HG03571 (cell line): ENCODE results near the gene SMYD2.

ENCODE experiments used
- ATAC-seq: cut with Tn5 transposase; IDR thresholded peaks from one replicate; pipeline ENCODE4 v1.9.1; 2021; ENCODE audit not compliant: unreplicated experiment

The SMYD2 gene

DNA sequence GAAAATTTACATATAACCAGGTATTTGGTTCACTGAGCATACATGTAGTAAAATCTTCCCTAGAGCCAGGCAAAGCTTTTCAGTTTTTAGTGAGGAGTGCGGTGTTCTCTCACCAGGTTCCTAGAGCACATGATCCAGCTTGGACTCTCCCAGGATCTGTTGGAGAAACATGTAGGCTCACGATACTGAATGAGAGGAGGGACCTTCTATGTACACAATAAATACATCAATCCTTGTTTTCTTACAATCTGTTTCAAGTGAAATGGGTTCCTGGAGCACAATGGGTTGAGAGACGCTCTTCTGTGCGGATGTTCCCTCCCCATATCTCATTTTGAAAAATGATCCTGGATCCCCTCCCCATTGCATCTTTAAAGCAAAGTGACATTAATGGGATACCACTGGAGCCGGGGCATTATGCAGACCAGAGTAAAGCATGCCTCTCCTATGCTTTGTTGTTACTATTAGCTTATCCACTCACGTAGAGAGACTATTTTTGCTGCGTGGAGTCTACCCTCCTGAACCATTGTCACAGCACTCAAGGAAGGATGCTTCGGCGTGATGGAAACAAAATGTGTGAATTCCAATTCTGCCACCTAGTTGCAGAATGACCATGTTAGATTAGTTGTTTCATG lies 19.3 kb downstream of the SMYD2 start:
- no peak for ATAC-seq

DNA sequence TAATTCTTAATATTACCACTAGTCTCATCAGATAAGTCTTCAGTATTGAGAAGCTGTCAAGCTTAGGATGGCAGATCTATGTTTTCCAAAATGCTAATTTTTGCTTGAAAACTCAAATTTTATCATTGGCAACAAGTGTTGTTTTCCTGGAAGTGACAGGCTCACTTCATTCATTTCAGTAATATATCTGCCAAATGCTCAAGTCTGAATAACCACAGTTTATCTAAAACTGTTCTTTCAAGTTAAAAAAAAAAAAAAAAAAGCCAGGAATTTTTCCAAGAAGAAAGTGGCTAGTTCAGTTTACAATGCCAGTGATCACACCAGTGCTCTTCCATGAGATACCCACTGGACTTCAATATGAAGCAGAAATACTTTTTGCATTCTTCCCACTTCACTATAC lies 20.6 kb downstream of the SMYD2 start:
- no peak for ATAC-seq

DNA sequence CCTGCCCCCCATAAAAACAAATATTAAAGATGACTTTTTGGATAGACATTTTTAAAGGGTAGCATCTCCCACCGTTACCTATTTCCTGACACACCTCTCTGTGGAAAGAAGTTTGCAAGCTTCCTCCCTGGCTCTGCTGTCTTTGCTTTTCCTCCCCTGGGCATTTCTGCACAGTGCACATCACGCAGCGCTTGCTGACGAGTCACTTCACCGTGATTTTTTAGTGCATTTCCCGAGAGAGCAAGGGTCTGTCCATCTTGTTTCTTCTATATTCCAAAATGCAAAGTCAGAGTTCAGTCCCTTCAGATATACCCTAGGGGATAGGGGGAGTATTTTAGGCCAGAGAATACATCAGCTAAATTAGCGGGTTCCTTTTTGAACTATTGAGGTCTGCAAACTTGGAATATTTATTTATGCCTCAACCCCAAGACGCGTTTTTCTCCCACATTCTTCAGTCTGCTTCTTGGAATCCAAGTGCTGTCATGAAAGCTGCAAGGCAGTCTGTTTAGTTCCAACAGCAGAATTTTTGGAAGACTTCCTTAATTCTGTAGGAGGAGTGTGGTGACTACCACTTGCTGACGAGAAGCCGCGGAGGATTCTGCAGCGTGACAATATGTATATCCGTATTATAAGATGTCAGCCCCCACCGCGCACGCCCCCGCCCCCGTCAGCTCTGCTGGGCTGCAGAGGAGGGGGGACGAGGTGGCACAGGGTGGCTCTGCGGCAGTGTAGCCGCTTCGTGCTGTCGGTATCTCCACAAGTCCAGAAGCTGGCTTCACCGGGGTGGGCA lies 22.4 kb downstream of the SMYD2 start:
- no peak for ATAC-seq

DNA sequence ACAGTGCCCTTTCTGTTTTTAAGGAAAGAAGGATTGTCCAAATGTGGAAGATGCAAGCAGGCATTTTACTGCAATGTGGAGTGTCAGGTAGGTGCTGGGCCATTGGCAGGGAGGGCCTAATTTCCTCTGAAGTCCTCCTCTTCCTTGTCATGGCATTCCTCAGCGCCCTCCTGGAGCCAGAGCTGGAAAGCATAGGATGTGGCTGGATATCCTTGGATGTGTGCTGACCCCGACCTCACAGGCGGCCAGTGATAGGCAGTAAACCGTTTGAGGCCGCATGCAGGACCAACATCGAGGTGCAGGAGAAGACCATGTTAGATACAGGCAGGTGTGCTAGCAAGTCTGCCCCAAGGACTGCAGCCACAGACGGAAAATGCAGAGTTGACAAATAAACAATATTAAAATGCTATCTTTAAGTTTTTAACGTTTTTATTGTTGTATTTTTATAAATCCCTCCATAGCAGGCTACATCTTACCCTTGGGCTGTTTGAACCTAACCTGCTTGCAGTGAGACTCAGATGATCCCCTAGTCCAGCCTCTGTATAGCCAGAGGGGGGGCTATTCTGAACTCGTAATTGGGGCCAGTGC lies 24.3 kb downstream of the SMYD2 start:
- ATAC-seq = no peak

DNA sequence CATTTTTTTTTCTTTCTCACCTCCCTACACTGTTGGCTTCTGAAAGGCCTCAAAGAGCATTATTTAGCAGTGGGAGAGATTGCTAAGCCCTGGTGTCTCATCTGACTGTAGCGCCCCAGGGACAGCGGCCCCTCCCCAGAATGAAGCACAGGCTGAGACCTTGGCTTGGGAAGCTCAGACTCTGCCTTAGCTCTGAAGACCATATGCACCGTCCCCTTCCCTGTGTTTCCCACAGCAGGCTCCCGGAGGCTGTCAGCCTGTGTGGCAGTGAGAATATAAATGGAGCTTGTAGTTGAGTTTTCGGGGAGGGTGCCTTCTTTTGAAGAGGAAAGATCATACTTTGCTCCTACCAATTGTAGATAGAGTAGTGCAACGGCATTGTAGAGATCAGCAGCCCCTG lies 25.3 kb downstream of the SMYD2 start:
- no peak for ATAC-seq

DNA sequence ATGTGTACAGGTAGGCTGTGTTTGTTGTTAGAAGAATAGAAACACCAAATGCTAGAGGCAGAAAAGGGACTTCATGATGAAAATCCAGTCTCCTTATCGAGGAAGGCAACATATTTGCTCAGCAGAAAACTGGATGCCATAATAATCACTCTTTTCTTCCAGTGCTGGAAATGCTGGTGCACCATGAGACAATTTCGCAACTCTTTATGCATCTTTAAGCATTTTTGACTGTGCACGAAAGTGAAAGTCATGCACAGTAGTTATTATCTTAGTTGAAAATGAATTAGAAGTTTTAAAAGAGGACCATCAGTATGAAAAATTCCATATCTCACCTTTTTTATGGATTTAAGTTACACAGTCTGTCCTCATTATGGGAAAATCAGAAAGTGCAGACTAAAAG lies 29.1 kb downstream of the SMYD2 start:
- peak; percentile 55 for ATAC-seq

DNA sequence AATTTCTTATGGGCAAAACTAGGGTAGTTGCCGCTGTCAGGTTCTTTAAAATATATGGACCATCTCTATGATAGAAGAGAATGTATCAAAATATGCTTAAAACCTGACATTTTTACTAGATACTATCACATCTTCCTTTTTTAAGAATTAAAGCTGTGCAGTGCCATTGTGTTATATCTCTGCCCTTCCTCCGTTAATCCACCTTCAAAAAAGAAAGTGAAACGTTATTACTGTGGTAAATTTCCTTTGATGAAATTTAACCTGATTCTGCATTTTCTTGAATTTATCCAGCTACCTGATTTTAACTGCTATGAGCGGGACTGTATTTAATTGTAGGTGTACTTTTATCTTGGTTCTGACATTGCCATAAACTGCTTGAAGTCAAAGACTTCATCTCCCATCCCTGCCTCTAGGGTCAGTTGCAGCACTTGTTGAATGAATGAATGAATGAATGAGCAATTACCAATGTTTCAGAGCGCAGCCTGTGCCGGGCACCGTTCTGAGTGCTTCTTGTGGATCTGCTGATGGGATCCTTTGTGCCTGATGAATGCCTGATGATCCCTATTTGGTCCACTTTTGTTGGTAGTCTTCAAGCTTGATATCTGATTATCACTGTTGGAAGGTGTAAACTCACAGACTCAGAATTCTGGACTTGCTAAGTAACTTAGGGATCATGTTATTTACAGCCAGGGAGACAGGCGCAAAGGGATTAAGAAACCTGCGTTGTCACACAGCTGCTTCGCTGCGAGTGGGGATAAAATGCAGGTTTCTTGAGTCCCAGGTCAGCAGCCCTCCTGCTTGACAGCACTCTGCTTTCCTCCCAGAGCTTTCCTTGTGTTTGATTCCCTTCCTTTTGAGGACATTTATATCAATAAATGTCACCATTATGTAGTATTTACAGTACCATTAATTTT lies 30.1 kb downstream of the SMYD2 start:
- no peak for ATAC-seq

DNA sequence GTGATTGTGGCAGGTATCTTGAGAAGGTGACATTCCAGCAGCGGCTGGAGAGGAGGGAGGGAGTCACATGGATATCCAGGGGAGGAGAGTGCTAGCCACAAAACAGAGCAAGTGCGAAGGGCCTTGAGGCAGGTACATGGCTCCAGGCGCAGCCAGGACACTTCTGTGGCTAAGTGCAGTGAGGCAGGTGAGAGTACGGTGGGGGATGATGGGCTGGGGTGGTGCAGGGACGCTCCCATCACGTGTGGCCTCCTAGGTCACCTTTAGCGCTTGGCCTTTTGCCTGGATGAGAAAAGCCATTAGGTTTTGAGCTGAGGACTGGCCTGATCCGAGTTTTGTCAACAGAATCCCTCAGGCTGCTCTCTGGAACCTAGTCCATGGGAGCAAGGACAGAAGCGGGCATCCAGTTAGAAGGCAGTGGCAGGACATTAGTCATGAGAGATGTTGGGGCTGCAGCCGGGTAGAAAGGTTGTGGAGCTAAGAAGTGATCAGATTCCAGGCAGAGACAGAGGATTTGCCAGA lies 31.6 kb downstream of the SMYD2 start:
- no peak for ATAC-seq

DNA sequence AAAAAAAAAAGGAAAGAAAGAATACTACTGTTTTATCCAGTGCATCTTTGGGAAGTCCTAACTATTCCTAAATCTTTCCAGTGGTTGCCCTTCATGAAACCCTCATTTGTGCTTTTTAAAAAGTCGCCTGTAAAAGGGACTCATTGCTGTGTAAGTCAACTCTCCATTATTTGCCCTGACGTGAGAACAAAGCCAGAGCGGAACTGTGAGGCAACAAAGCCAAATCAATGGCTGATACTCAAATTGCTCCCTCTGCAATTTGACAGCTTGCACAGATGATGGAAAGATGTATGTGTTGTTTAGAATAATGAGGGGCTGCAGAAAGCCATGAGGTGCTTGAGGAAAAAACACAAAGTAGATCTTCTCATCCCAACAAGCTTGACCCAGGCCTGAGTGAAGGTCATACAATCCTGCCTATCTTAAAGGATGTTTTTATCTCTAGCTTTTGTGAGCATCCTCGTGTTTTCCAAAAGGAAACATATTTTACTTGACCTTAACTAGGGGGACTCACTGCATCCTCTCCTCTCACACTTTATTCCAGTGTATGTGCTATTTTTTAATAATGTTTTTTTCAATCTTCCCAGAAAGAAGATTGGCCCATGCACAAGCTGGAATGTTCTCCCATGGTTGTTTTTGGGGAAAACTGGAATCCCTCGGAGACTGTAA lies 33.4 kb downstream of the SMYD2 start:
- ATAC-seq = no peak

DNA sequence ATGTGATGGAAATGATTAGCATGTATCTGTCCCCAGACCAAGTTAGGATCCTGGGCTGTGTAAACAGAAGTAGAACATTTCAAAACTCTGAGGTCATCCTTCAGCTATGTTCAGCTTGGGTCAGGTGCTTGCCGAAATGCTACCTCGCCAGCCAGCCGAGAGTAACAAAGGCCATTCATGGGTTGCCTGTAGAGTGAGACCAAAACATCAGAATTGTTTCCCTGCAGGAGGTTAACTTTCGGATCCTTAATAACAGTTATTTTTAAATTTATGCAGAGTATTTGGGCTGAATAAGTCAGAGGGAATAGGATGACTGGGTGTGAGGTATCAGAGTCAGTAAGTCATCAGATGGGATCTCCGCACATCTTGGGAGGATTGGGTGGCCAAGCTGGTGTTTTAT lies 35.6 kb downstream of the SMYD2 start:
- no peak for ATAC-seq

DNA sequence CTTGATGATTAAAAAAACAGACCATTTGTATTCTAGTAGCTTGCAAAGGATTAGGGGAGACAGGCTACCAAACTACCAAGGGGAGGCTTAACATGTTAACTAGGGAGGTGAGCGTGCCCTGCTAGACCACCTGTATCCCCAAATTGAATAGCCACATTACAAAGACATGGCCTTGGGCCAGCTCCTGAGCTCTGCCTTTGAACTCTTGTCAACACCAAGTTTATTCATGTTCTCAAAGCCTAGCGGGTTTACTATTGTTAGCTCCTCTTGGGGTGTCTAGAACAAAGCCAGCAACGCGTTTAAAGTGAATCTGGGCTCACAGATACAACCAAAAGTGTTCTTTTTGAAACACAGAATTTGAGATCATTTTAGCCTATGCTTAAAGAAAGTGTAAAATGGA lies 36.3 kb downstream of the SMYD2 start:
- ATAC-seq = no peak

DNA sequence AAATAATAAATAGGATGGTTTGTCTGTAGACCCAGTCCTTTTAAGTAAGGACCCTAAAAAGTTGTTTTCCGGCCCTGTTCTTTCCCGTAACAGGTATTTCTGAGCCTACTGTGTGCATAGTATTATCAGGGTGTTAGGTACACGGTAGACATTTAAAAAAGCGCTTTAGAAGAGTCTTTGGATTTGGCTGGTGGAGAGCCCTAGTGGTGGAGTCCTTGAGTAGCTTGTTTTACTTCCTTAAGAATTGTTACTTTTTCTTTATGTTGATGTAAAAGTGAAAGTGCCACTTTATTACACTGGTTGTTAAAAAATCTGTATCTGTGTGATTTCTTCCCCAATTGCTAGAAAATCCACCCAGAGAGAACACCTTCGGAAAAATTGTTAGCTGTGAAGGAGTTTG lies 36.8 kb downstream of the SMYD2 start:
- no peak for ATAC-seq

DNA sequence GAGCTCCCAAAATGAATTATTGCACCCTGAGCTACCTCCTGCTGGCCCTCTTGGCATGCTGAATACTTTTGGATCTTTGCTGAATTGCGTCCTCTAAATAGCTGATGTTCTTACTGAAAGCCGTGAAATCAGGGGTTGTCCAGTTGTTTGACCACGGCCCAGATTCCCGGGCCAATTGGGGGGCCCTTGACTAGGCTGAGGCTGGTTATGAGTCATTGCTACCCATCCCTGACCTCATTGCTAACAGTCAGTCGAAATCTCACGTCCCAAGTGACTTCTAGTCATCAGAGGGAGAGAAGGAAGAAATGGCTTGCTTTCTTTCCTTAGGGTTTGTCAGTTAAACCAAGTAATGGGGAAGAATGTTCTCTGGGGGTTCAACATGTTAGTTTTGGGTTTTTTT lies 37.4 kb downstream of the SMYD2 start:
- no peak for ATAC-seq

DNA sequence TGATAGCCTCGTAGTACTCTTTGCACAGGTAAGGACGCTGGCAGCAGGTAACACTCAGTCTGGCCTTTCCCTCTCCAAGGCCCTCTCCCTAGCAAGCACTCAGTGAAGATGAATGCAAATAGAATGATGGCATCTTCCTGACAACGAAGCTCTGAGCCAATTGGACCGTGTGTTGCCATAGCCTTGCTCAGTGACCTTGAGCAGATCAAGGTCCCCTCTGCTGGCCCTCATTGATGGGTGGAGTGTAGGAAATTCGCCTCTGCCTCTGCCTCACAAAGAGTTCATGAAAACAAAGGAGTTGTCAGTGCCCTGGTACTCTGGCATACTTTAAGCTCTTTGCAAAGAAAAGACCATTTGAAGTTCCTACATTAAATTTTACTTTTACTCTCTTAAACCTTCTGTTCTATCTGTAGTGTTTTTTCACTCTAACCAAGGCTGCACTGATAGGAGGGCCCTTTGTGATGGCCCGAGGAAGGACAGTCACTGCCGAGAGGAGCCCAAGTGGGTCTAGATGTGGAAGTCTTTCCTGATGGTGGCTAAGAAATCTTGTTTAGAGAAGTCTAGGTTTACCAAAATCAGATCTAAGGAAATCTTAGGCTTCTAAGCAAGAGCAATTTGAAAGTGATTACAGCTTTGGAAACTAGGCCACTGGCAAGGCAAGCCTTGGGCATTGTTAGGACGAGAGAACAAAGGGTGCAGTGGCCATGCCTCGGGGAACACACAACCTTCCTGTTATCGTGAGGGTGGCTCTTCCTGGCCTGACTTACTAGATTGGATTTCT lies 38.2 kb downstream of the SMYD2 start:
- no peak for ATAC-seq

DNA sequence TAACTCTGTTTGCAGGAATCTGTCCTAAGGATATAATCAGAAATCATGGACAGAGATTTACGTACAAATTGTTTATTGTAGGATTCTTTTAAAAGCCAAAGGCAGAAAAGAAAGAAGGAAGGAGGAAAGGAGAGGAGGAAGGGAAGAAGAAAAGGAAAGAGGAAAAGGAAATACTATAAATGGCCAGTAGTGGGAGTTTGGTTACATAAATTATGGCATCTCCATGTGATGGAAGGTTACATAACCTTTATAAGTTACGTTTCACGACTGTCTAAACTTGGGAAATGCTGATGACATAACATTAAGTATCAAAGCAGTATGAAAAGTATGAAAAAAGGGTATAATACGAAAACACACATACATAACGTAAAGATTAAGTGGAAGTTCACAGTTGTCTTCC lies 39.0 kb downstream of the SMYD2 start:
- ATAC-seq = no peak

DNA sequence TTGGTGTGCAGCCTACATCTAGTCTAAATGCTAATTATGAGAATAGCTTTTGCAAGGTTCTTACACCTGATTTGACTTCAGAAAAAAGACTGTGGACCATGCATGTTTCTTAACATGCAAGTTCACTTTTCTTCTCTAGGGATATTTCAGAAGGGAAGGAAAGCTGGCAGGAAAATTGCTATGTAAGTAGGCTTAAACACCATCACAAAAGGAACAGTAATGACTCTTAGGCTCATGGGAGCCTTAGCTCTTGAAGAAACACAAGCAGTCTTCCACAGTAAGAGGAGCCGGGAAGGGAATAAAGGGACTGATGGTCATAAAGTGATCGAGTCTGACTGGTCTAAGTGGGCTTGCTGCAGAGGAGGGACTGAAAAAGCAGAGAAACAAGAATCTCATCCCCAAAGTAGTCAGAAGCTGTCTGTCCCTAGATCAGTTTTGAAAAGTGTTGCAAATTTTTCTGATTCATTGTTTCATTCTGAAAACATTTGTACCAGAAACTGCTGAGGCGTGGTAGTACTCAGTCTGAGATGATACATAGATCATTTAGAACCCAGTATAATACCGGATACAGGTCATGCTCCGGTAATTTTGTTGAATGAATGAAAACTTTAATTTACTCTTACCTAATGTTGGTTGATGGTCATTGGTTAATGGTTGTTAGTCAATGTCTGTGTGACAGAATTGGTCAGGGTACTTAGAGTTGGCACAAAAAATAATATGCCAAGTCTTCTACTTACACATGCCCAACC lies 40.9 kb downstream of the SMYD2 start:
- peak; percentile 72 for ATAC-seq

DNA sequence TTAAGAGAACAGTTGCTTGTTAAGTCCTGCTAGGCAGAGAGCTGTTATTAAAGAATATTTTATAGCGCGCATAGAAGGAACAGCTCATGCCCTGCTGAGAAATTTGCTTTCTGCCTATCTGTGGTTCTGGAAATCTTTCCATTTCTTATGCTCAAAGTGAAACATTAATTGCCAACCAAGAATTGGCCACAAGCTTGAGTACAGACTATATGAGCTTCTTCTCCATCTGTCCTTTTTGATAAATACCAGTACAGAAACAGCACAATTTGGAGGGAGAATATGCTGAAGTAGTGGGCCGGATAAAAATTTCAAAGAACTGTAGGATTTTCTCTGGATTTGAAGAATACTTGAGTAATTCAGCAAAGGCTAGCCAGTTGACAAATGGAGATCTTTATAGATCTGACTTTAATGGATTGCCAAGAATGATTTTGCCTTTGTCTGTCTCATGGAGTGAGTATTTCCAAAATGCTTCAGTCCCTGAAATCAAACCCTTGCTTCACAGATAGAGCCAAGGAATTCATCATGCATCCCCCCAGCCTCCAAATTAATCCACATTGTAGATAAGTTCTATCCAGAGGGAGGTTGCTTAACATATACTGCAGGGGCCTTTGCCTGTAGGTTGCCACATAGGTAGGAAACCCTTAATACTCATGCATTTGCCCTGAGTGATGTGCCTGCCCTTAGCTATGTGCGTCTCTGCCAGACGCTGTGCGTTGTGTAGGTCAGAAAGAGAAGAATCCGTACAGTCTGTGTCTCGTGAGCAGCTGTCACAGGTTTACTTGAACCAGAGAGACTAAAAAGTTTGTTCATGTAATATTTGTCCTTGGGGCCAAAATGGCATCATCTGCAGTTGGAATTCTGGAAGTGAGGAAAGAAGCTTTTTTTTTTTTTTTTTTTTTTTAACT lies 44.2 kb downstream of the SMYD2 start:
- no peak for ATAC-seq

DNA sequence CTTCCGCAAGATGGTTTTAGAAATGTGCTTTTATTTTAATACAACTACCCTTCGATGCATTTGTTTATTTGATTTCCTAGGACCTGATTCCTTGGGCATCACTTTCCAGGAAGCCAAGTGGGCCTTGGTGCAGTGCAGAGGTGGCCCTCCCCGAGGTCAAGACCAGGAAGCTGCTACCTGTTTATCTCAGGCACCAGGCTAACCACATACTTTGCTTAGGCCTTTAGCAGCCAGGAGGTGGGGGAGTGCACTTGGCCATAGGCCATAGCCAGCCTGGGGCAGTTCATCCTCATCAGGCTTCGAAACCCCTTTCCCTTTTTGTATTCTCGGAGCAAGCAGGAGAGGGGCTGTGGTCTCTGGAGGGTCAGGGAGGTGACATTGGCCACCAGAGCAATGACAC lies 45.4 kb downstream of the SMYD2 start:
- no peak for ATAC-seq
